HepG2 (cell line): ENCODE data around the gene FARSB. TPM values are rescaled to one million over a fixed set of nuclear protein-coding genes. Genes with fewer than 3 reads are reported as not detected.
A peak's percentile ranks its signal among the peaks of the same experiment; 100 is the strongest.

Experiments used
- CBX1 ChIP-seq: IDR thresholded peaks from one replicate; pipeline ENCODE4 v1.6.1; 2016; ENCODE audit warnings: antibody characterized with exemption, low read depth
- CHD4 ChIP-seq: fragments of 200-600 bp; sonication (generic); IDR thresholded peaks from 2 replicates; pipeline ENCODE4 v1.7.0; 2017; ENCODE audit warnings: mild to moderate bottlenecking, low read length, borderline replicate concordance
- DNMT3B ChIP-seq: conservative IDR thresholded peaks from 2 replicates; pipeline ENCODE4 v1.6.1; 2016; ENCODE audit warnings: missing biosample characterization, control low read depth
- FLYWCH1 ChIP-seq: sonication (generic); formaldehyde crosslinking; IDR thresholded peaks from 2 replicates; pipeline ENCODE4 v1.8.1; 2023; ENCODE audit warnings: mild to moderate bottlenecking, missing genetic modification reagents
- FOXC1 ChIP-seq: sonication (generic); formaldehyde crosslinking; IDR thresholded peaks from 2 replicates; pipeline ENCODE4 v1.8.0; 2022; ENCODE audit warnings: mild to moderate bottlenecking, missing genetic modification reagents, borderline replicate concordance
- GABPB1 ChIP-seq: IDR thresholded peaks from 2 replicates; pipeline ENCODE4 v1.6.1; 2016; ENCODE audit warnings: mild to moderate bottlenecking, missing genetic modification reagents, moderate library complexity, missing compliant biosample characterization
- GATAD1 ChIP-seq: IDR thresholded peaks from 2 replicates; pipeline ENCODE4 v1.6.1; 2016; ENCODE audit warnings: missing genetic modification reagents, missing compliant biosample characterization
- KLF16 ChIP-seq, 2 experiments: sonication (generic) in 1 of 2; formaldehyde crosslinking in 1 of 2; IDR thresholded peaks; 2 replicates each; pipeline versions ENCODE4 v1.6.1 to v1.8.0; 2016 to 2023; ENCODE audit warnings: missing genetic modification reagents in 2 of 2, missing compliant biosample characterization in 1 of 2
- MAFF ChIP-seq: IDR thresholded peaks from 2 replicates; pipeline ENCODE4 v1.6.1; 2011; ENCODE audit warnings: low read depth, low read length, improper control_type of control experiment
- MTA1 ChIP-seq: sonication (generic); formaldehyde crosslinking; IDR thresholded peaks from 2 replicates; pipeline ENCODE4 v1.4.0; 2020; ENCODE audit warnings: missing genetic modification reagents, mild to moderate bottlenecking, borderline replicate concordance
- MTF2 ChIP-seq: sonication (generic); formaldehyde crosslinking; IDR thresholded peaks from 2 replicates; pipeline ENCODE4 v1.5.0; 2020; ENCODE audit warnings: missing genetic modification reagents, borderline replicate concordance
- NFIB ChIP-seq: sonication (generic); formaldehyde crosslinking; IDR thresholded peaks from 2 replicates; pipeline ENCODE4 v1.9.0; 2021; ENCODE audit warnings: missing genetic modification reagents, mild to moderate bottlenecking, borderline replicate concordance
- RAD21 ChIP-seq: fragments of 450-650 bp; formaldehyde crosslinking; IDR thresholded peaks from 2 replicates; pipeline ENCODE4 v1.5.0; 2020; ENCODE audit warnings: mild to moderate bottlenecking
- RELA ChIP-seq: sonication (generic); formaldehyde crosslinking; IDR thresholded peaks from 2 replicates; pipeline ENCODE4 v1.4.0; 2020; ENCODE audit warnings: missing genetic modification reagents
- SALL1 ChIP-seq: sonication (generic); formaldehyde crosslinking; IDR thresholded peaks from 2 replicates; pipeline ENCODE4 v1.8.0; 2022; ENCODE audit warnings: mild to moderate bottlenecking, missing genetic modification reagents
- SIX4 ChIP-seq: sonication (generic); formaldehyde crosslinking; IDR thresholded peaks from 2 replicates; pipeline ENCODE4 v1.4.0; 2020; ENCODE audit warnings: missing genetic modification reagents
- SMAD3 ChIP-seq: sonication (generic); formaldehyde crosslinking; IDR thresholded peaks from 2 replicates; pipeline ENCODE4 v1.4.0; 2020; ENCODE audit warnings: missing genetic modification reagents
- SP4 ChIP-seq: sonication (generic); formaldehyde crosslinking; IDR thresholded peaks from 2 replicates; pipeline ENCODE4 v1.8.1; 2023; ENCODE audit warnings: mild to moderate bottlenecking, missing genetic modification reagents
- ZNF143 ChIP-seq: sonication (generic); formaldehyde crosslinking; IDR thresholded peaks from 2 replicates; pipeline ENCODE4 v1.4.0; 2020; ENCODE audit warnings: missing genetic modification reagents
- ZNF3 ChIP-seq: IDR thresholded peaks from 2 replicates; pipeline ENCODE4 v1.7.0; 2017; ENCODE audit warnings: inconsistent platforms
- ZNF629 ChIP-seq: sonication (generic); formaldehyde crosslinking; conservative IDR thresholded peaks from 2 replicates; pipeline ENCODE4 v1.5.0; 2020; ENCODE audit warnings: missing genetic modification reagents
- ZNF674 ChIP-seq: sonication (generic); formaldehyde crosslinking; IDR thresholded peaks from 2 replicates; pipeline ENCODE4 v1.5.0; 2020; ENCODE audit warnings: low read depth, mild to moderate bottlenecking, missing genetic modification reagents
- polyA plus RNA-seq, 8 experiments: library from polyadenylated mRNA; depleted of rRNA in 3 of 8; stranded (reverse) in 7 of 8; unstranded in 1 of 8; fragments of >200 nt; fragmentation: Illumina TruSeq in 4 of 8; extraction: Trizol in 4 of 8; gene quantifications; 2 replicates each; pipeline versions ENCODE4 v1.2.1 to v1.2.3, GENCODE V29; 2011 to 2016; ENCODE audit warnings: low read depth in 4 of 8, missing spikeins in 1 of 8, mixed read lengths in 1 of 8; ENCODE audit not compliant: insufficient read depth in 1 of 8
- total RNA-seq, 5 experiments: library from RNA; depleted of rRNA; stranded (reverse); fragments of >200 nt; fragmentation: Illumina TruSeq; extraction: Trizol; gene quantifications; 2 replicates each; pipeline ENCODE4 v1.2.3, GENCODE V29; 2016; ENCODE audit warnings: low read depth in 1 of 5
- TF ChIP-seq, protein P1 (sequence below): sonication (generic); formaldehyde crosslinking; IDR thresholded peaks from 2 replicates; pipeline ENCODE4 v1.8.0; 2022; ENCODE audit warnings: mild to moderate bottlenecking, missing genetic modification reagents, borderline replicate concordance
- TF ChIP-seq, protein P2 (sequence below): sonication (generic); formaldehyde crosslinking; IDR thresholded peaks from 2 replicates; pipeline ENCODE4 v1.9.0; 2021; ENCODE audit warnings: missing genetic modification reagents, mild to moderate bottlenecking, borderline replicate concordance
- TF ChIP-seq, protein P3 (sequence below): sonication (generic); formaldehyde crosslinking; IDR thresholded peaks from 2 replicates; pipeline ENCODE4 v1.4.0; 2020; ENCODE audit warnings: missing genetic modification reagents
- TF ChIP-seq, protein P4 (sequence below): sonication (generic); formaldehyde crosslinking; IDR thresholded peaks from 2 replicates; pipeline ENCODE4 v1.4.0; 2020; ENCODE audit warnings: missing genetic modification reagents, low read depth, mild to moderate bottlenecking, borderline replicate concordance
- TF ChIP-seq, protein P5 (sequence below): sonication (generic); formaldehyde crosslinking; IDR thresholded peaks from 2 replicates; pipeline ENCODE4 v1.9.0; 2021; ENCODE audit warnings: missing genetic modification reagents, mild to moderate bottlenecking, borderline replicate concordance

Gene FARSB
- total and polyA plus RNA-seq, 2 of the 13 experiments (the other 11 are each of a cell fraction or from before 2014, with no cell fraction given), result 23.3 to 45.9 TPM

DNA sequence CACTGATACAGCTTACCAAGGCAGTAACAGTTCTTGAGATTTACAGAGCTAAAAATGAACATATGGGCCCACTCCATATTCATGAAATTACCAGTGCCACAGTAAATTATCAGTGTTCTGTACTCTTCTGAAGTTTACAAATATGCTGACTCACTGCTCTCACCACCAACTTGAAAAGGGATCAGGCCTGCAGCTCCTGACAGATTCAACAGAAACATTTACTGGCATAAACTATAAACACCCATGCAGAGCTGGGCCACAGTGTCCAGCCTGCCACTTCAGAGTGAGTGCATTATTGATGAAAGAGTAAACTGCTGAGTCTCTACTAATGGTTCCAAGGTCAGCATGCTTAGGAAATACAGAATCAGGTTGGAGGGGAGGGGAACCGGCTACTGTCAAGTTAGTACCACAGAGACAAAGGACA lies 83.1 kb downstream of the FARSB start (continued):
- TF ChIP-seq MAFF, result peak; percentile 91
- TF ChIP-seq SIX4 (CRISPR knock-in tag), result no peak
- TF ChIP-seq KLF16 (CRISPR knock-in tag; IDR thresholded peaks at IDR 0.05), result no peak
- TF ChIP-seq, protein P1, sequence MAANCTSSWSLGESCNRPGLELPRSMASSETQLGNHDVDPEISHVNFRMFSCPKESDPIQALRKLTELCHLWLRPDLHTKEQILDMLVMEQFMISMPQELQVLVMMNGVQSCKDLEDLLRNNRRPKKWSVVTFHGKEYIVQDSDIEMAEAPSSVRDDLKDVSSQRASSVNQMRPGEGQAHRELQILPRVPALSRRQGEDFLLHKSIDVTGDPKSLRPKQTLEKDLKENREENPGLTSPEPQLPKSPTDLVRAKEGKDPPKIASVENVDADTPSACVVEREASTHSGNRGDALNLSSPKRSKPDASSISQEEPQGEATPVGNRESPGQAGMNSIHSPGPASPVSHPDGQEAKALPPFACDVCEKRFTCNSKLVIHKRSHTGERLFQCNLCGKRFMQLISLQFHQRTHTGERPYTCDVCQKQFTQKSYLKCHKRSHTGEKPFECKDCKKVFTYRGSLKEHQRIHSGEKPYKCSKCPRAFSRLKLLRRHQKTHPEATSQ, result no peak
- TF ChIP-seq RAD21, result no peak
- TF ChIP-seq CBX1, result no peak
- TF ChIP-seq MTA1 (CRISPR knock-in tag), result no peak
- TF ChIP-seq DNMT3B (CRISPR knock-in tag), result no peak
- TF ChIP-seq SMAD3 (CRISPR knock-in tag), result no peak
- no peak for TF ChIP-seq MTF2 (CRISPR knock-in tag)
- no peak for TF ChIP-seq GATAD1 (CRISPR knock-in tag)
- TF ChIP-seq, protein P2, sequence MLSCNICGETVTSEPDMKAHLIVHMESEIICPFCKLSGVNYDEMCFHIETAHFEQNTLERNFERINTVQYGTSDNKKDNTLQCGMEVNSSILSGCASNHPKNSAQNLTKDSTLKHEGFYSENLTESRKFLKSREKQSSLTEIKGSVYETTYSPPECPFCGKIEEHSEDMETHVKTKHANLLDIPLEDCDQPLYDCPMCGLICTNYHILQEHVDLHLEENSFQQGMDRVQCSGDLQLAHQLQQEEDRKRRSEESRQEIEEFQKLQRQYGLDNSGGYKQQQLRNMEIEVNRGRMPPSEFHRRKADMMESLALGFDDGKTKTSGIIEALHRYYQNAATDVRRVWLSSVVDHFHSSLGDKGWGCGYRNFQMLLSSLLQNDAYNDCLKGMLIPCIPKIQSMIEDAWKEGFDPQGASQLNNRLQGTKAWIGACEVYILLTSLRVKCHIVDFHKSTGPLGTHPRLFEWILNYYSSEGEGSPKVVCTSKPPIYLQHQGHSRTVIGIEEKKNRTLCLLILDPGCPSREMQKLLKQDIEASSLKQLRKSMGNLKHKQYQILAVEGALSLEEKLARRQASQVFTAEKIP (CRISPR knock-in tag), result no peak
- TF ChIP-seq ZNF674, result no peak
- peak; percentile 59; the same call in 1 of the 2 replicates for TF ChIP-seq SALL1 (CRISPR knock-in tag)
- no peak for TF ChIP-seq SP4
- TF ChIP-seq GABPB1 (CRISPR knock-in tag), result no peak
- TF ChIP-seq, protein P3, sequence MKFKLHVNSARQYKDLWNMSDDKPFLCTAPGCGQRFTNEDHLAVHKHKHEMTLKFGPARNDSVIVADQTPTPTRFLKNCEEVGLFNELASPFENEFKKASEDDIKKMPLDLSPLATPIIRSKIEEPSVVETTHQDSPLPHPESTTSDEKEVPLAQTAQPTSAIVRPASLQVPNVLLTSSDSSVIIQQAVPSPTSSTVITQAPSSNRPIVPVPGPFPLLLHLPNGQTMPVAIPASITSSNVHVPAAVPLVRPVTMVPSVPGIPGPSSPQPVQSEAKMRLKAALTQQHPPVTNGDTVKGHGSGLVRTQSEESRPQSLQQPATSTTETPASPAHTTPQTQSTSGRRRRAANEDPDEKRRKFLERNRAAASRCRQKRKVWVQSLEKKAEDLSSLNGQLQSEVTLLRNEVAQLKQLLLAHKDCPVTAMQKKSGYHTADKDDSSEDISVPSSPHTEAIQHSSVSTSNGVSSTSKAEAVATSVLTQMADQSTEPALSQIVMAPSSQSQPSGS (CRISPR knock-in tag), result no peak
- TF ChIP-seq, protein P4, sequence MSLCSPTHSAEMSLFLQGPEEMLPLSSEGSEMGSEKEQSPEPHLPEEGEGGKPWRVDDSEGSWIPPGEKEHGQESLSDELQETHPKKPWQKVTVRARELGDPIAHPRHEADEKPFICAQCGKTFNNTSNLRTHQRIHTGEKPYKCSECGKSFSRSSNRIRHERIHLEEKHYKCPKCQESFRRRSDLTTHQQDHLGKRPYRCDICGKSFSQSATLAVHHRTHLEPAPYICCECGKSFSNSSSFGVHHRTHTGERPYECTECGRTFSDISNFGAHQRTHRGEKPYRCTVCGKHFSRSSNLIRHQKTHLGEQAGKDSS, result no peak
- TF ChIP-seq ZNF629 (CRISPR knock-in tag), result no peak
- no peak for TF ChIP-seq FOXC1 (CRISPR knock-in tag)
- no peak for TF ChIP-seq NFIB (CRISPR knock-in tag)
- TF ChIP-seq FLYWCH1 (CRISPR knock-in tag), result no peak
- no peak for TF ChIP-seq ZNF143
- TF ChIP-seq CHD4, result no peak
- no peak for TF ChIP-seq ZNF3
- TF ChIP-seq RELA (CRISPR knock-in tag), result no peak
- TF ChIP-seq, protein P5, sequence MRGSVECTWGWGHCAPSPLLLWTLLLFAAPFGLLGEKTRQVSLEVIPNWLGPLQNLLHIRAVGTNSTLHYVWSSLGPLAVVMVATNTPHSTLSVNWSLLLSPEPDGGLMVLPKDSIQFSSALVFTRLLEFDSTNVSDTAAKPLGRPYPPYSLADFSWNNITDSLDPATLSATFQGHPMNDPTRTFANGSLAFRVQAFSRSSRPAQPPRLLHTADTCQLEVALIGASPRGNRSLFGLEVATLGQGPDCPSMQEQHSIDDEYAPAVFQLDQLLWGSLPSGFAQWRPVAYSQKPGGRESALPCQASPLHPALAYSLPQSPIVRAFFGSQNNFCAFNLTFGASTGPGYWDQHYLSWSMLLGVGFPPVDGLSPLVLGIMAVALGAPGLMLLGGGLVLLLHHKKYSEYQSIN (CRISPR knock-in tag), result no peak
